H1 (cell line): ENCODE data around the gene ACADVL.

Experiments
- BRCA1 ChIP-seq: IDR thresholded peaks from 2 replicates; pipeline ENCODE4 v1.6.1; 2012; ENCODE audit warnings: low read depth, low read length, improper control_type of control experiment
- CHD2 ChIP-seq: IDR thresholded peaks from 2 replicates; pipeline ENCODE4 v1.6.1; 2012; ENCODE audit warnings: low read length, improper control_type of control experiment
- CTCF ChIP-seq, 3 experiments: IDR thresholded peaks; 1 replicate in 2 of 3; 2 replicates in 1 of 3; pipeline versions ENCODE4 v1.5.1 to v1.6.1; 2011; ENCODE audit warnings: low read length in 3 of 3, mild to moderate bottlenecking in 3 of 3, inconsistent platforms in 2 of 3, low read depth in 1 of 3, moderate library complexity in 1 of 3; ENCODE audit not compliant: insufficient read depth in 1 of 3; ENCODE audit errors: control extremely low read depth in 1 of 3
- EGR1 ChIP-seq: IDR thresholded peaks from 2 replicates; pipeline ENCODE4 v1.6.1; 2011; ENCODE audit warnings: low read depth, low read length, borderline replicate concordance
- HDAC2 ChIP-seq, 2 experiments: fragments of 300-600 bp in 1 of 2; sonication (generic) in 1 of 2; IDR thresholded peaks; 2 replicates each; pipeline ENCODE4 v1.6.1; 2011 to 2012; ENCODE audit warnings: low read depth in 2 of 2, low read length in 2 of 2, mild to moderate bottlenecking in 2 of 2, moderate library complexity in 2 of 2, borderline replicate concordance in 1 of 2, inconsistent platforms in 1 of 2
- JUND ChIP-seq: IDR thresholded peaks from 2 replicates; pipeline ENCODE4 v1.6.1; 2011; ENCODE audit warnings: mild to moderate bottlenecking, improper control_type of control experiment, low read length
- NRF1 ChIP-seq: IDR thresholded peaks from 2 replicates; pipeline ENCODE4 v1.6.1; 2011; ENCODE audit warnings: mild to moderate bottlenecking, low read depth, low read length, improper control_type of control experiment
- POLR2A ChIP-seq, 2 experiments: IDR thresholded peaks; 1 replicate in 1 of 2; 2 replicates in 1 of 2; pipeline ENCODE4 v1.6.1; 2011; ENCODE audit warnings: low read depth in 2 of 2, low read length in 2 of 2, mild to moderate bottlenecking in 2 of 2; ENCODE audit errors: control extremely low read depth in 1 of 2
- RAD21 ChIP-seq, 2 experiments: IDR thresholded peaks in 1 of 2; conservative IDR thresholded peaks in 1 of 2; 2 replicates each; pipeline ENCODE4 v1.6.1; 2011; ENCODE audit warnings: low read depth in 2 of 2, low read length in 2 of 2, improper control_type of control experiment in 1 of 2, inconsistent platforms in 1 of 2, mild to moderate bottlenecking in 1 of 2, moderate library complexity in 1 of 2
- SP1 ChIP-seq: IDR thresholded peaks from 2 replicates; pipeline ENCODE4 v1.6.1; 2011; ENCODE audit warnings: low read depth, low read length
- TAF1 ChIP-seq: IDR thresholded peaks from 2 replicates; pipeline ENCODE4 v1.6.1; 2011; ENCODE audit warnings: mild to moderate bottlenecking, low read depth, low read length
- YY1 ChIP-seq: IDR thresholded peaks from 2 replicates; pipeline ENCODE4 v1.6.1; 2011; ENCODE audit warnings: low read depth, mild to moderate bottlenecking, low read length

- TF ChIP-seq EGR1 (no peak), YY1 (no peak), TAF1 (no peak), SP1 (no peak), HDAC2 (IDR thresholded peaks at IDR 0.05; ENCODE audit: borderline replicate concordance in 1 of 2, low read depth in 2 of 2, low read length in 2 of 2) (no peak), CHD2 (no peak), CTCF (IDR thresholded peaks at IDR 0.05; ENCODE audit: control extremely low read depth in 1 of 3, insufficient read depth in 1 of 3, low read depth in 1 of 3, low read length in 3 of 3) (no peak), NRF1 (no peak), POLR2A (IDR thresholded peaks at IDR 0.05; ENCODE audit: control extremely low read depth in 1 of 2, low read depth in 2 of 2, low read length in 2 of 2) (no peak), BRCA1 (no peak), JUND (no peak), RAD21 (IDR thresholded peaks at IDR 0.05 in 1 of 2, conservative IDR thresholded peaks at IDR 0.05 in 1 of 2; ENCODE audit: low read depth in 2 of 2, low read length in 2 of 2) (no peak)
These were observed 30.1 kb downstream of the ACADVL start for GRCh38 chr17:7249830-7250229.
